GM21390 (cell line): ENCODE measurements around the gene ARL5A.
A peak's percentile ranks its signal among the peaks of the same experiment; 100 is the strongest.
"Not testable (repeated sequence)": the region's sequence is repeated elsewhere in the genome, so short reads cannot be mapped to it uniquely, and the experiment has no call there.

Source experiments
- ATAC-seq: cut with Tn5 transposase; IDR thresholded peaks from one replicate; pipeline ENCODE4 v1.9.1; 2021; ENCODE audit not compliant: unreplicated experiment

The ARL5A gene

GRCh38 chr2:151796774-151797173, 31.4 kb downstream of the ARL5A start:
- no peak for ATAC-seq

DNA sequence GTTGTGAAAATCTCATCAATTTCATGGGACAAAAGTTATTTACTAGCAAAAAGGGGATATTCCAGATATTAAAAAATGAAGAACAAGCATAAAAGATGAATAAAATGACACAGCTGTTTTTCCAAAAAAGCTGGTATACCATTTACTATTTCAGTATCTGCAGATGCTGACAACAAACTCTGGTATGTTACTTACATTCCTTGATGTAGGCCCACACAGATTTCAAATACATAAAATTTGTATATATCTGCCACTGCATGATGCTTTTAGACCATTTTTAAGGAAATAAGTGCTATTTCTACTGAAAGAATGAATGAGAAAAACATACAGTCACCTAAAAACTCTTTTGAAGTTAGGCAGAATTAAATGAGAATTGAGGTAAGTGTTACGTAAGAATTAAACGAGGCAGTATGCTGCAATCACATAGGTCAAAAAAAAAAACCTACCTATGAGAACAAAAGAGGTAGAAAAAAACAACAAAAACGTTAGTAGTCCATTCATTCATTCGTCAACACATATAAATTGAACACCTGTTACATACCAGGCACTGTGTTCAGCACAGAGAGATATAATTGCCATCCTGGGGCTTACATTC, 32.5 kb downstream of the ARL5A start:
- ATAC-seq: no peak

GRCh38 chr2:151794422-151794821, 33.8 kb downstream of the ARL5A start:
- not testable (repeated sequence) for ATAC-seq

DNA sequence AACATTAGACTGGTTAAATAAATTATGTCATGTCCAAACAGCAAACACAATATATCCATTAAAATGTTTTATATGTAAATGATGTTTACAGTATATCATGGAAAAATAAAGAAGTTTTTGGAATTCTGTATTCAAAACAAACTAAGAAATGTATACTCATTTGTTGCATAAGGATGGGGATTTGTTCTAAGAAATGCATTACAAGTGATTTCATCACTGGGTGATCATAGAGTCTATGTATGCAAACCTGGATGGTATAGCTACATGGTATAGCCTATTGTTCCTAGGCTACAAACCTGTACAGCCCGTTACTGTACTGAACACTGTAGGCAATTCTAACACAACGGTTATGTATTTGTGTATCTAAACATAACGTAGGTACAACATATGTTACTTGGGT, 35.1 kb downstream of the ARL5A start:
- ATAC-seq: no peak

DNA sequence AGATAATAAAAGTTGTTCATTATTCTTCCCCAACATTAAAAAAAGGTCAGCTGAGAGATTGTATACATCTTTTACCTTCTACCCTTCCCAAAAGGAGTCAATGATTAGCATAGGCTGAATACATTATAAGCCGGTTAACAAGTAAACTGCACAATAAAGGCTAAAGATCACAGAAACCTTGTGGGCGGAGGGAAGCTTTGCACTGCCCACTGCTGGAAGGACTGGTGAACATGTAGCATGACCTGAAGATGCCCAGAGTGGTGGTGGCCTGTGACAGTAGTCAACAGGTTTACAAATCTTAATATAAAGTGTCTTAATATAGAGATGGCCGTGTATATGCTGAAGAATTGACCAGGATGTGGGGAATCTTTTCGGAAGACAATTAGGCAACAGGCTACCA, 35.6 kb downstream of the ARL5A start:
- ATAC-seq: no peak

DNA sequence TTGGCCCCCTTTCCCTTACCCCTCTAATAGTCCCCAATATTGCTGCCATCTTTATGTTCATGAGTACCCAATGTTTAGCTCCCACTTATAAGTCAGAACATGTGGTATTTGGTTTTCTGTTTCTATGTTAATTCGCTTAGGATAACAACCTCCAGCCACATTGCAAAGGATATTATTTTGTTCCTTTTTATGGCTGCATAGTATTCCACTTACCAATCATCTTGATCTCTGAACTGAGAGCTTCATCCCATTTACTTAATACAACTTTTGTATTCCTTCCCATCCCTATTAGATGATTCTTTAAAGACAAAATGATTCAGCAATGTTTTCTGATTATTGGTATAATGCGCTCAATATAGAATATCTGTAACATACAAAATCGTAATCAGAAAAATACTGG, 36.7 kb downstream of the ARL5A start:
- ATAC-seq: no peak

DNA sequence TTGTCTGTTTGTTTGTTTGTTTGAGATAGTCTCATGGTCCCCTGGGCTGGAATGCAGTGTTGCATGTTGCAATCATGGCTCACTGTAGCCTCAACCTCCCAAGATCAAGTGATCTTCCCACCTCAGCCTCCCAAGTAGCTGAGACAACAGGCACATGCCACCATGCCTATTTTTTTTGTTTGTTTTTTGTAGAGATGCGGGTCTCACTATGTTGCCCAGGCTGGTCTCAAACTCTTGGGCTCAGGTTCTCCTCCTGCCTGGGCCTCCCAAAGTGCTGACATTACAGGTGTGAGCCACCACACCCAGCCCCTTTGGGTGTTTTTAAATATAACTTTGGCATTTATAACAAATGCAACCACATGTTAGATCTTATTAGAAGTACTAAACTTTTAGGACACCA, 37.5 kb downstream of the ARL5A start:
- ATAC-seq: no peak

DNA sequence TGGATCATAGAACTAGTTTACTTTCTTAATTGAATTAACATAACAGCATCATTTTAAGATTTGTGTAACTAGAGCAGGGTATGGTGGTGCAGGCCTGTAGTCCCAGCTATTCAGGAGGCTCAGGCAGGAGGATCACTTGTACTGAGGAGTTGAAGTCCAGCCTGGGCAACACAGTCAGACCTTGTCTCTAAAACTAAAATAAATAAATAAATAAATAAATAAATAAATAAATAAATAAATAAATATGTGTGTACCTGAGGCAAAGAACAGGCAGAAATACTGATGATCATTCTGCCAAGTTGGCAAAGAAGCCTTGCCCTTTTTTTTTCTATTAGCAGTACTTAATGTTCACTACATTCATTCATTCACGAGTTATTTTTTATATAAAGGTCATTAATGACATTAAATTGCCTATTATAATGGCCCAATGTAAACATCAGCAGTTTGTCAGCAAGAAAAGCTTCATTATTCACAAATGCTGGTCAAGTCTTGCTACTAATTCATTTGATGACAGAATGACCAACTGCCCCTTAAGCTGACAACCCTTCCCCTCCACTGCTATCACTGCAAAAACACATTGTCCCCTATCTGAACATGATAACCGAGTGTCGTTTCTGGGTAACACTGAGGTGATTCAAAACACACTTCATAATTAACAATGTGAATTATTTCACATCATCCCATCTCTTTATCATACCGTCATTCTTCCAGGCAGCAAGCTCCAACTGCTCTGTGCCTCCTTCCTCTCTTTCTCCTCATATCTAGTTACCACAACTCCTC, 39.0 kb downstream of the ARL5A start:
- ATAC-seq: no peak

GRCh38 chr2:151786483-151786882, 41.7 kb downstream of the ARL5A start:
- ATAC-seq: no peak

DNA sequence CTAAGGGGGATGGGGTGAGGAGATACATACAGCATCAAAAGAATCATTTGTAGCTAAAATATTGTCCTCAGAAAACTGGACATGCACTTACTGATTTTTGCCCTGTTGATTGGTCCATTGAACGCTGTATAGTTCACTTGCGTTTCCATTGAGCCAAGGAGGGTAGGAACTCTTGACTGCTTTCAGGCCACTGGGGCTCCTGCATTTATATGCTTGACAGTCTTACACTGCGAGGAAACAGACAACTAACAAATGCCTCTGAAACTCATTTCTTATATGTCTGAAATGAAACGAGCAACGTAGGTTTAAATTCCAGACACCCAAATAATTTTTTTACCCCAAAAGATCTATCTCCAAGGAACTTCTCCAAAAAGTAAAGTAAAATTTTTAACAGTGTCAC, 42.1 kb downstream of the ARL5A start:
- ATAC-seq: no peak

- ATAC-seq: no peak
Observed at GRCh38 chr2:151783133-151783520, 45.1 kb downstream of the ARL5A start.

GRCh38 chr2:151782378-151783132, 45.7 kb downstream of the ARL5A start:
- ATAC-seq: no peak

DNA sequence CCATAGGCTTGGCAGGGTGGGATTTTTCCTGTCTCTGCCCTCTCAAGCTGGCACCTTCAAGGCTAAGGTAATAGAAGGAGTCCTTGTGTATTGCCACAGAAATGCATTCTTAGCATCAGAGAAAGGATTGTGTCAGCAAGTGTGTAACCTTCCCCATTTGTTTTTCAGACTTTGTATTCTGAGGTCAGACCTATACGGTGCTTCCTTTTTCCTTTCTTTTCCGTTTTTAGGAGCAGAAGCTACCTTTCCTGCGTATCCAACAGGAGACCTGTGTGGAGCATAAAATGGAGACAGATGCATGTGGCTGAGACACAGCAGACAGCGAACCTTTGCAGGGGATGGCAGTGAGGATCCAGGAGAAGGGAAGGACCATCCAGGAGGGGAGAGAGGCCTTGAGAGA, 46.6 kb downstream of the ARL5A start:
- ATAC-seq: no peak

- ATAC-seq: no peak
Observed at GRCh38 chr2:151780938-151781337, 47.3 kb downstream of the ARL5A start.

- no peak for ATAC-seq
Observed at GRCh38 chr2:151777935-151778334, 50.3 kb downstream of the ARL5A start.

DNA sequence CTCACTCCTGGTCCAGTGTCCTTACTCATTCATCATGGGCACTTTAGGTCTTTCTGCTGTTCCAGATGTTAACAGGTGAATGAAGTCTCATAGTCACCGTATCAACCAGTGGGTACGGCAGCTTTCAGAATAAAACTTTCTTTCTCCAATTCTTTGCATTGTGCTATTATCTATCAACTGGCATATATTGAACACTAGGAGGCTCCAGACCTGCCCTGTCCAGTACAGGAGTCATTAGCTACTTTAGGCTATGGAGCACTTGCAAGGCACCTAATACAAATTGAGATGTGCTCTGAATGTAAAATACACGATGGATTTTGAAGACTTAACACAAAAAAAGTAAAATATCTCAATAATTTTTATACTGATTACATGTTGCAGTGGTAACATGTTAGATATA, 50.7 kb downstream of the ARL5A start:
- ATAC-seq: no peak

DNA sequence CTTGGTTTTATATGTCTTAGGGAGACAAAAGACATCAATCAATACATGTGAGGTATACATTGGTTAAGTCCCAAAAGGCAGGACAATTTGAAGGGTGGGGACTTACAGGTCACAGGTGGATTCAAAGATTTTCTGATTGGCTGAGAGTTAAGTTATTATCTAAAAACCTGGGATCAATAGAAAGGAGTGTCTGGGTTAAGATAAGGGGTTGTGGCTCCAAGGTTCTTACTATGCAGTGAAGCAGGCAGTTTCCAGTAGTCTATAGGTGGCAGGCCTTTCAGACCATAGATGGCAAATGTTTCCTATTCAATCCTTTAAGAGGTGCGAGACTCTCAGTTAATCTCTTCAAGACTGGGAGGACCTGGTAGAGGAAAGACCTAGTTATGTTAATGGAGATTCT, 51.9 kb downstream of the ARL5A start:
- ATAC-seq: no peak

- no peak for ATAC-seq
Observed at GRCh38 chr2:151775057-151775740, 53.0 kb downstream of the ARL5A start.

- ATAC-seq: no peak
Observed at GRCh38 chr2:151774506-151774905, 53.7 kb downstream of the ARL5A start.

DNA sequence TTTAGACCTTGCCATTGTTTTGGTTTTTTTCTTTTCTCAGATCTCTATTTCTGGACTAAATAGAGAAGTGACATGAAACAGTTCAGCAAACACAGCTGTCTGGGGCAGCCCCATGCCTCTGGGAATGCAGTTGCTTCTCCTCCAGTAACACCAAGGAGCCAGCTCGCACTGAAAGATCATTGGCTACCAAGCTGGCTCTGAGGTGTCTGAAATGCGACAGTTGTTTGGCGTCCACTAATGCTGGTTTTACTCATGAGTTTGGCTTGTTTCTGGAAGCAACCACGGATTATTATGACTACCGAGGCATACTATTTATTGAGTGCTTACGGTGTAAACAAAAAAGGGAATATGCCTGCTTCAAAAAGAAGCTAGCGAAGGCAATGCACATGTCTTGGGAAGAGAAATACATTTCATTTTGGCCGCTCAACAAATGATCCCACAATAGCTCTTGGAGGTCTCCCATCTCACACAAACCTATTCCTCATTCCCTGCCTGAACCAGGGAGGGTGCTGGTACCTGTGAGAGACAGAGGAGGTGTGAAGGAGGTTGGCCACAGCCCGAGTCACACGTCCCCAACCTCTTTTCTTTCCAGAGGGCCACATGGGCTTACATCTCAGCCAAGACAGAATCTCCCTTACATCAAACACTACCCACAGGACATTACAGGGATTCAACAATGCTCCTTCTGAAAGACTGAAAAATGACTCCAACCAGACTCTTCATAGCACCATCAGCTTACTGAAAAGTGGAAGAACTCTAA, 56.4 kb downstream of the ARL5A start:
- ATAC-seq: peak; percentile 92

DNA sequence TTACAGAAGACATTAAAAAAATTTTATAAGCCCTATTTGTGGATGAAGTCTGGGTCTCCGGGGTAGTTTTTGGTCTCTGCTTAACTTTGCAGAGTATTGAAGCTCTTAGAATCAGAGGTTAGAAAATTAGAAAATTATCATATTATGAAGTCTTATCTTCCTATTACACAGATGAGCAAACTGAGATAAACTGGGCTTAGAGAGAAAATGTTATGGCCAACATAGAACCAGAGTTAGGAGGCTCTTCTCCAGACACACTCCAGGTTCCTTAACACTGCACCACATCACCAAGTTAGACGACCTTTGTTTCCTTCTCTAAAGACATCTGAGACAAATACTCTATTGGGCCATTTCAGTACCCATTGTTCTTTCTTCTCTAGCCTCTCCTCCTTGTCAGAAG, 57.2 kb downstream of the ARL5A start:
- peak; percentile 29 for ATAC-seq
